Chondrocyte (in vitro differentiated cells): ENCODE data around the gene ZNF652. TPM values are rescaled to one million over a fixed set of nuclear protein-coding genes. Genes with fewer than 3 reads are reported as not detected.

Experiments
- DNase-seq: peaks from one replicate; pipeline ENCODE4 v3.0.0; 2021; ENCODE audit warnings: mixed read lengths, low spot score
- H3K27ac Mint-ChIP-seq: one replicate; pipeline ENCODE4 v1.8.0; 2021; ENCODE audit warnings: mild to moderate bottlenecking, moderate library complexity, mixed read lengths; ENCODE audit not compliant: unreplicated experiment
- H3K27me3 Mint-ChIP-seq: 2 replicates; pipeline ENCODE4 v1.8.0; 2021; ENCODE audit warnings: low read depth, mixed read lengths
- H3K36me3 Mint-ChIP-seq: 2 replicates; pipeline ENCODE4 v1.8.0; 2021; ENCODE audit warnings: low read depth, mixed read lengths
- H3K4me1 Mint-ChIP-seq: 2 replicates; pipeline ENCODE4 v1.8.0; 2021; ENCODE audit warnings: low read depth, mild to moderate bottlenecking, mixed read lengths
- H3K4me3 Mint-ChIP-seq: one replicate; pipeline ENCODE4 v1.8.0; 2021; ENCODE audit warnings: mild to moderate bottlenecking, moderate library complexity, mixed read lengths; ENCODE audit not compliant: unreplicated experiment
- H3K9me3 Mint-ChIP-seq: 2 replicates; pipeline ENCODE4 v1.8.0; 2021; ENCODE audit warnings: low read depth, mixed read lengths
- CTCF ChIP-seq: fragments of 200-600 bp; sonication (generic); IDR thresholded peaks from 2 replicates; pipeline ENCODE4 v1.5.0; 2021; ENCODE audit warnings: antibody characterized with exemption, mild to moderate bottlenecking, moderate library complexity
- total RNA-seq: library from RNA; stranded (reverse); gene quantifications from 3 replicates; pipeline ENCODE4 v1.2.1, GENCODE V29; 2021

Gene ZNF652
- total RNA-seq, 1 donor from 2014 or later: 48.0 TPM

GRCh38 chr17:49378311-49378710 lies 16.3 kb upstream of the ZNF652 start:
- Mint-ChIP-seq H3K27ac (no peak overlapping the region), H3K4me3 (no peak overlapping the region), H3K36me3 (no peaks in the 10 kb centered on the region), H3K9me3 (peaks cover 8% of the 10 kb centered on the region), H3K4me1 (no peaks in the 10 kb centered on the region), H3K27me3 (peaks cover 4% of the 10 kb centered on the region)
- no peak for TF ChIP-seq CTCF
- no peak for DNase-seq

- Mint-ChIP-seq H3K4me1 (no peaks in the 10 kb centered on the region), H3K27me3 (no peaks in the 10 kb centered on the region), H3K27ac (no peak overlapping the region), H3K36me3 (no peaks in the 10 kb centered on the region), H3K4me3 (no peak overlapping the region), H3K9me3 (peaks cover 8% of the 10 kb centered on the region)
- no peak for DNase-seq
- no peak for TF ChIP-seq CTCF
These were observed 13.5 kb upstream of the ZNF652 start for GRCh38 chr17:49375544-49375943.

GRCh38 chr17:49373115-49373514 lies 11.1 kb upstream of the ZNF652 start:
- DNase-seq: no peak
- Mint-ChIP-seq H3K36me3 (no peaks in the 10 kb centered on the region), H3K4me1 (no peaks in the 10 kb centered on the region), H3K27me3 (no peaks in the 10 kb centered on the region), H3K27ac (no peak overlapping the region), H3K4me3 (no peak overlapping the region), H3K9me3 (no peaks in the 10 kb centered on the region)
- no peak for TF ChIP-seq CTCF

- H3K27ac Mint-ChIP-seq: no peak overlapping the region
- H3K27me3 Mint-ChIP-seq: no peaks in the 10 kb centered on the region
- DNase-seq: no peak
- H3K9me3 Mint-ChIP-seq: no peaks in the 10 kb centered on the region
- TF ChIP-seq CTCF: no peak
- no peak overlapping the region for H3K4me3 Mint-ChIP-seq
- H3K36me3 Mint-ChIP-seq: no peaks in the 10 kb centered on the region
- H3K4me1 Mint-ChIP-seq: no peaks in the 10 kb centered on the region
These were observed 10.4 kb upstream of the ZNF652 start for GRCh38 chr17:49372425-49372824.

GRCh38 chr17:49370971-49371834 lies 9.2 kb upstream of the ZNF652 start:
- no peak for DNase-seq
- Mint-ChIP-seq H3K4me3 (no peak overlapping the region), H3K27me3 (no peaks in the 10 kb centered on the region), H3K9me3 (no peaks in the 10 kb centered on the region), H3K4me1 (no peaks in the 10 kb centered on the region), H3K27ac (no peak overlapping the region), H3K36me3 (no peaks in the 10 kb centered on the region)
- no peak for TF ChIP-seq CTCF
